Adipocyte (in vitro differentiated cells): ENCODE results near the gene UNC119.
"Not testable (repeated sequence)": the region's sequence is repeated elsewhere in the genome, so short reads cannot be mapped to it uniquely, and the experiment has no call there.

ENCODE experiments used
- DNase-seq: peaks from one replicate; pipeline ENCODE4 v3.0.0-alpha.2; 2015; ENCODE audit warnings: low read depth
- H3K27me3 ChIP-seq: replicated peaks from 2 replicates; pipeline ENCODE4 v1.7.0; 2013; ENCODE audit warnings: mild to moderate bottlenecking, low read length, moderate library complexity; ENCODE audit not compliant: control insufficient read depth, insufficient read depth
- H3K36me3 ChIP-seq: 2 replicates; pipeline ENCODE4 v1.7.0; 2013; ENCODE audit warnings: low read length, mild to moderate bottlenecking, moderate library complexity; ENCODE audit not compliant: control insufficient read depth, insufficient read depth, severe bottlenecking
- H3K4me1 ChIP-seq: 2 replicates; pipeline ENCODE4 v1.7.0; 2013; ENCODE audit warnings: mild to moderate bottlenecking, low read length, moderate library complexity; ENCODE audit not compliant: control insufficient read depth, insufficient read depth
- H3K4me3 ChIP-seq: 2 replicates; pipeline ENCODE4 v1.7.0; 2013; ENCODE audit warnings: mild to moderate bottlenecking, low read length, moderate library complexity
- H3K9ac ChIP-seq: 2 replicates; pipeline ENCODE4 v1.7.0; 2013; ENCODE audit warnings: mild to moderate bottlenecking, low read length, moderate library complexity
- H3K9me3 ChIP-seq: 2 replicates; pipeline ENCODE4 v1.7.0; 2013; ENCODE audit warnings: mild to moderate bottlenecking, low read length, moderate library complexity; ENCODE audit not compliant: control insufficient read depth

UNC119 gene

DNA sequence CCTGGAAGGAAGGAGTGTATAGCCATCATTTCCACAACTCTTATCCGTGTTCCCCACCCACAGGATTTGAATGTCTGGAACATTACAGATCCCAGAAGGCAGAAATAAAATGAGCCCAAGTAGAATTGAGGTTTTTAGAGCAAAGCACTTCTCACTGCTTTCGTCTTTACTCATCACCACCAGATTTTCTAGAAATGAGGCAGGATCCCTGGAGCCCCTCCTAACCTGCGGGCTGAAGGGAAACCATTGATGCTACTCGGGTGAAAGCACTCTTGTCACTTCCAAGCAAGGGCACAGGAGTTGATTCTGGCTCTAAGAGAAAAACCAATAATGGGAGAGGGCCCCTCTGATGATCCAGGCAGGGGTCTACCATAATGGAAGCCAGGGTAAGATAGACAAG, 27.1 kb upstream of the UNC119 start:
- Histone ChIP-seq H3K4me1 (peaks cover 7% of the 10 kb centered on the region), H3K36me3 (peaks cover 15% of the 10 kb centered on the region), H3K27me3 (no peaks in the 10 kb centered on the region), H3K9me3 (no peaks in the 10 kb centered on the region), H3K4me3 (no peak overlapping the region), H3K9ac (no peak overlapping the region)
- no peak for DNase-seq

DNA sequence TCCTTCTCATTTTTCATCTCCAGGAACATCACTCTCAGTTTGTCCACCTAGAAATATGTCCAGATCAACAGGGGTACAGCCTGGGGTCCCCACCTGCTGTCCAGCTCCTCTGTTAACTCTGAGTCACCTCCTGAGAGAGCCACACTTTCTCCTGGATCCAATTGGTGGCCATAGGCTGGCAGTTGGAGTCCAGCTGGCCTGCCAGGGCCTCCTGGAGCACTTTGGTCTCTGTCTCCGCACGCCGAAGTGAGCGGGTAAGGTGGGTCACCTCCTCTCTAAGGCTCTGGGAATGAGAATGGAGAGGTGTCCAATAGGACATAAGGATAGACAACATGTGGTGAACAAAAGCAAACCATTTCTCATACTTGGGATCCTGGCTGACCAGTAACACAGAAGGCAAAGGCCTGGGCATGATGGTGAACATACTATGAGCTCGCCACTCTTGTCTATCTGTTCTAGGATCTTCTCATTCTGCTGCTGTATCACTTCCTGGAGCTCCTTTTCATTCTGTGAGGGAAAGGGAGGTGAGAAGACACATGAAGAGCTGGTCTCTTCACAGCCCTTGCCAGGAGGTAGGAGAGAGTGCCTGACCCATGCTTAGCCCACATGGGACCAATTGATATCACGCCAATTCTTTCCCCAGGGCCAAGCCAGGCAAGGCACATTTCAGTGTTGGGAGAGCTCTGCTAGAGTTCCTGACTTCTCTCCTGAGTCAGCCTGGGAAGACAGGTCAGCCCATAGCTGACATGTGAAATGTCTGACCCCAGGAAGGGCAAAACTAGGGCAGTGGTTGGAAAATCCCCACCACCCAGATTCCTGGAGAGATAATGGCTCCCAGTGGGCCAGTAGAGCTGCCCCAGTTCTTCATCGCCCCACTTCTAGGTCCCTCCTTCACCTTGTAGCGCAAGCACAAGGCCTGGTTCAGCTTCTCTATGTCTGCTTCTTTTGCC, 26.1 kb upstream of the UNC119 start:
- H3K9ac ChIP-seq: no peak overlapping the region
- H3K36me3 ChIP-seq: peaks cover 5% of the 10 kb centered on the region
- no peaks in the 10 kb centered on the region for H3K27me3 ChIP-seq
- no peaks in the 10 kb centered on the region for H3K9me3 ChIP-seq
- H3K4me3 ChIP-seq: no peak overlapping the region
- DNase-seq: no peak
- H3K4me1 ChIP-seq: peaks cover 7% of the 10 kb centered on the region

DNA sequence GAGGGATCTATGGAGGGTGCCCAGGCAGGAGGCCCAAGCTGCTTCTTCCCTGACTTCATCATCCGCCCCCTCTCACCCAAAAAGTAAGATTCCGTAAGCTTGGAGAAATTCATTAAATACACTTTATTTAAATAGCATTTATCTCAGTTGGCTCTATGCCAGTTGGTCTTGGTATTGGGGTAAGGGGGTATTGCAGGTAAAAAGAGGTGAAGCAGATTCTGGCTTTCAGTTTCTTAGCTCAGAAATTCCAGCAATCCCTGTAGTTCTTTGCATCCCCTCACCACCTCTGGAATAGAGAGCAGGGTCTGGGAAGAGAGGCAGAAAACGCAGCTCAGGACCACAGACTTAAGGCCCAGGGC, 25.0 kb upstream of the UNC119 start:
- H3K27me3 ChIP-seq: no peaks in the 10 kb centered on the region
- no peak overlapping the region for H3K4me3 ChIP-seq
- no peaks in the 10 kb centered on the region for H3K9me3 ChIP-seq
- no peak overlapping the region for H3K9ac ChIP-seq
- no peak for DNase-seq
- peaks cover 11% of the 10 kb centered on the region for H3K4me1 ChIP-seq
- H3K36me3 ChIP-seq: peaks cover 3% of the 10 kb centered on the region

DNA sequence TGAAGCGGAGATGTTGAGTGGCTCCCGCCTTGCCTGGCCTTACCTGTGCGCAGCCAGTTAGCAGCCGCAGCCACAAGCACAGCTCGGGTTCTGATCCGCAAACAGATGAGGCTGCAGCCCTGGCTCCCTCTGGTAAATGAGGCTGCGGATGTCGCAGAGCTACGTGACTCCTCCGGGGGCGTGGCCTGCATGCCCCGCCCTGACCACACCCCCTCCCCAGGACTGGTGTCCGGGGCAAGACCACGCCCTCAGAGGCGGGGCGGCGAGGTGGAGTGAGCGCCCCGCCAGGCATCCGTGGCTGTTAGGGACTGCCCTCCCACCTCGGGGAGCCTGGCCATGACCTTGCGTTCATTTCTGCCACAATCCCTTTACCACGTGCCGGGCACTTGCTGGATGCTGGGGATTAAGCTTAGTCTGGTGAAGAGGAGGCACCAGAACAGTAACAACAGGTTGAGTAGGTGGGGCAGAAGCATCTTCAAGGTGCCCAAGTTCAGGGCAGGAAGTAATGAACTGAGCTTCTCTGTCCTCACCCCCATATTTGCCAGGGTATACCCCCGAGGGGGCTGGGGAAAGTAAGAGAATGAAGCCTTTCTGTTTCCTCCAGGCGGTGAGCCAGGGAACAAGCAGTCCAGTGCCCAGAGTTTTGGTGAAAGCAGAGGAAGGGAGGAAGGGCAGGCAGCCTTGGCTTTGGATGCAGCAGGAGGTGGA, 24.5 kb upstream of the UNC119 start, which contains the start of gene ALDOC:
TSS of gene ALDOC (minus strand) at position 138 of the 708 bp plus-strand sequence. CDS start 1,363 bp downstream, outside the sequence.
- peaks cover 16% of the 10 kb centered on the region for H3K4me1 ChIP-seq
- H3K36me3 ChIP-seq: peaks cover 3% of the 10 kb centered on the region
- peak; percentile 95 for DNase-seq
- no peaks in the 10 kb centered on the region for H3K9me3 ChIP-seq
- no peak within 1 kb of the TSS for H3K9ac ChIP-seq
- H3K27me3 ChIP-seq: no peaks in the 10 kb centered on the region
- peak within 1 kb of the TSS; percentile 67 for H3K4me3 ChIP-seq

DNA sequence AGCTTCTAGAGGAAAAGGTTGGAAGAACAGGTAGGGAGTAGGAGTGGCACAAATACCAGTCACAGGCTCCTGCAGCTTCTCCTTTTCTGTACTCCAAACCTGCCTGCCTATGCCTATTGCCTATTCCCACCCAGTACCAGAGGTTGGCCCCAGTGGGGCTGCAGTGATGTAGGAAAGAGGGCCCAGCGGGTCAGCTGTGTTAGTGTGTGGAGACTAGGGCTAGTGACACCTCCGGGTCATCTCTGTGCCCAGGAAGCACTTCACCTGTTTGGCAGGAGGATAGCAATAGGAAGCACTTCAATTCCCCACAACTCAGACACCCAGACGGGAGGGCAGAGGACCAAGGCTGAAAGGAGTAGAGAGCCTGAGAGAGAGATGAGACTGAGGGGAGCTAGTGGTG, 23.6 kb upstream of the UNC119 start:
- DNase-seq, H3K9ac ChIP-seq, H3K9me3 ChIP-seq, H3K36me3 ChIP-seq, H3K27me3 ChIP-seq, H3K4me3 ChIP-seq: not testable (repeated sequence)
- peaks cover 19% of the 10 kb centered on the region for H3K4me1 ChIP-seq

DNA sequence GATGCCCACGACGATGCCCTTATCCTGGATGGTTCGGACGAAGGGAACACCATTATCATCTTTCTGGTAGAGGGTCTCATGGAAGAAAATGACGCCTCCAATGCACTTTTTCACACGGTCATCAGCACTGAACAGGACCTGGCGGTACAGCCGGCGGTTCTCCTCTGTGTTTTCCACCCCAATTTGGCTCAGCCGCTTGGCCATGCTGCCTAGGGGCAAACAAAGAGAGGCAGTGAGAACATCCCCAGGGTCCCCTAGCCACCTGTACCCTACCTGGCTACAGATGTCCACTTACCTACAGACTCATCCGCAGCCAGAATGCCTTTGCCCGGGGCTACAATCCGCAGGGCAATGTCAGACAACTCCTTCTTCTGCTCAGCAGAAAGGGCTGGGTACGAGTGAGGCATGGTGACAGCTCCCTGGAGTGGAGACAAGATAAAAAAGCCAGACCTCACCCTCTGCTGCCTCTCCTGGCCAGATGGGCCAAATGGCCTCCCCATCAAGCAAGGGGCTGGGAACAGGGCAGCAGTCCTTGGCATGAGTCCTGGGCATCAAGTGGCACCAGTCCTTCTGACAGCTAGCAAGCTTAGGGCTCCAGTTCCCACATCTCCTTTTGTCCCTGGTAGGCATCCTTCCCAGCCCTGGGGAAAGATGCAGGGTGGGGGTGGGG, 22.8 kb upstream of the UNC119 start:
- Histone ChIP-seq H3K4me3 (no peak overlapping the region), H3K27me3 (no peaks in the 10 kb centered on the region), H3K36me3 (peaks cover 3% of the 10 kb centered on the region), H3K9me3 (no peaks in the 10 kb centered on the region), H3K9ac (no peak overlapping the region), H3K4me1 (peaks cover 22% of the 10 kb centered on the region)
- no peak for DNase-seq

DNA sequence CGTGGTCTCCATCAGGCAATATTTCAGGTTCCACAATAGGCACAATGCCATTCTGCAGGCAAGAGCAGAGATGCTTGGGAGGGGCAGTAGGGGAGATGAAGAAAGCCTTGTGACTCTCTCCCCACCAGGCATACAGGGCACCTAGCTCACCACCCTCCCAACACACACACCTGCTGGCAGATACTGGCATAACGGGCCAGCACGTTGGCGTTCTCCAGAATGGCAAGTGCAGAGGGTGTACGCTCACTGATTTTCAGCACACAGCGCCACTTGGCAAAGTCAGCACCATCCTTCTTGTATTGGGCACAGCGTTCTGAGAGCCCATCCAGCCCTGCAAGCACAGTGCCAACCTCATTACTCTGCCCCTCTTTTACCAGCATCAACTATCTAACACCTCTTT, 22.1 kb upstream of the UNC119 start:
- peaks cover 25% of the 10 kb centered on the region for H3K4me1 ChIP-seq
- H3K9me3 ChIP-seq: no peaks in the 10 kb centered on the region
- no peak overlapping the region for H3K9ac ChIP-seq
- peaks cover 3% of the 10 kb centered on the region for H3K36me3 ChIP-seq
- no peak overlapping the region for H3K4me3 ChIP-seq
- H3K27me3 ChIP-seq: no peaks in the 10 kb centered on the region
- DNase-seq: no peak

DNA sequence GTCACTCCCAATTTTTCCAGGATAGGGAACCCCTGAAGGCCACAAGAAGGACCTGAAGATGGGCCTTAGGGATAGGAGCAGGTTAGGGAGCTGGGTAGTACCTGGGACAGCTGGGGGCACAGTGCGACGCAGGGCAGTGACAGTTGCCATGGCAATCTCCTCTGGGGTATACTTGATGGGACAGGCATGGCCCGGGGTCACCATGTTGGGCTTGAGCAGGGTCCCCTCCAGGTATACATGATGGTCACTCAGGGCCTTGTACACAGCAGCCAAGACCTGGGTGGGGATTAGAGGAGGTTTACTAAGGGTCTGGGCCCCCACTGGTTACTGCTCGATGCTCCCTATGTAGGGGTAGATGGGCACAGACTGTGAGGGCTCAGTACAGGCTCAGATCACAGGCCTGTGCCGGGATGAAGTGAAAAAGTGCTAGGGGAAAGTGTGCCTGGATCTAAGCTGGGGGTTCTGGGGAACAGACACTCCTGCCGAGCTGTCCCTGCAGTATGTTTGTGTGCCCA, 21.6 kb upstream of the UNC119 start:
- peaks cover 25% of the 10 kb centered on the region for H3K4me1 ChIP-seq
- no peaks in the 10 kb centered on the region for H3K9me3 ChIP-seq
- no peak overlapping the region for H3K9ac ChIP-seq
- no peak for DNase-seq
- H3K27me3 ChIP-seq: no peaks in the 10 kb centered on the region
- H3K4me3 ChIP-seq: no peak overlapping the region
- peaks cover 3% of the 10 kb centered on the region for H3K36me3 ChIP-seq

DNA sequence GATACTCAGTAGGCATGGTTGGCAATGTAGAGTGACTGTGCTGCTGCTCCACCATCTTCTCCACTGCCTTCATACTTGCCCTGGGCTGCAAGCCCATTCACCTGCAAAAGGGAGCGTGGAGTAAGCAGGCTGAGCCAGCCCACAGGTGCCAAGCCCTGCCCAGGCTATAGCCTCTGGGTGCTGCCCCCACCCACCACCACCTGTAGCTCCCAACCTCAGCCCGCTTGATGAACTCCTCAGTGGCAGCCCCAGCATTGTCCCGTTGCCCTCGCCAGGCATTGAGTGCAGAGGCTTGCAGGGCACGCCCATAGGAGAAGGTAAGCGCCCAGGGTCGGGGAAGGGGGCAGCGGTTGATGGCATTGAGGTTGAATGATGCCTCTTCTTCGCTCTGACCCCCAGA, 21.1 kb upstream of the UNC119 start:
- peaks cover 2% of the 10 kb centered on the region for H3K36me3 ChIP-seq
- no peaks in the 10 kb centered on the region for H3K27me3 ChIP-seq
- DNase-seq: no peak
- no peaks in the 10 kb centered on the region for H3K9me3 ChIP-seq
- no peak overlapping the region for H3K9ac ChIP-seq
- H3K4me3 ChIP-seq: no peak overlapping the region
- H3K4me1 ChIP-seq: peaks cover 25% of the 10 kb centered on the region

DNA sequence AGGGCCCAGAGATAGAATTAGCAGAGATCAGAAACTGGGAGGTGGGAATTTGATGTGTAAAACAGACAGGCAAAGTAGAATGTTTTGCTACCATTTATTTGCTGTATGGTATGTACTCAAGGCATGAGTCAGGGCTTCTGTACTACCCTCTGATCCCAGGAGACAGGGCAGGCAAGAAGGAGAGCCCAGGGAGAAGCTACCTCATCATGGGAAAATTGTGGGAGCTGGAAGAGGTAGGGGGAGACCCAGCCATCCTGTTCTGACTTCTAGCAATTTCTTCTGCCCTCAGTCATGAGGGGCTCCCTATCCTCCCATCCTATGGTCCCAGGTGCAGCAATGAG, 20.6 kb upstream of the UNC119 start:
- Histone ChIP-seq H3K9me3 (no peaks in the 10 kb centered on the region), H3K36me3 (no peaks in the 10 kb centered on the region), H3K4me3 (no peak overlapping the region), H3K9ac (no peak overlapping the region), H3K4me1 (peaks cover 25% of the 10 kb centered on the region), H3K27me3 (no peaks in the 10 kb centered on the region)
- DNase-seq: no peak
